Left kidney (tissue), 2 donors: ENCODE data around the gene SIRT3. TPM values are rescaled to one million over a fixed set of nuclear protein-coding genes. Genes with fewer than 3 reads are reported as not detected.
A peak's percentile ranks its signal among the peaks of the same experiment; 100 is the strongest.
"Not testable (repeated sequence)": the region's sequence is repeated elsewhere in the genome, so short reads cannot be mapped to it uniquely, and the experiment has no call there.

ENCODE experiments used
- DNase-seq: peaks from one replicate; pipeline ENCODE4 v3.0.0-alpha.2; 2013
- polyA plus RNA-seq: library from polyadenylated mRNA; unstranded; fragments of 120-200 nt; gene quantifications from one replicate; pipeline ENCODE4 v1.2.1, GENCODE V29; 2013; ENCODE audit not compliant: insufficient read length

The SIRT3 gene
- polyA plus RNA-seq, 1 donor = 38.4 TPM

DNA sequence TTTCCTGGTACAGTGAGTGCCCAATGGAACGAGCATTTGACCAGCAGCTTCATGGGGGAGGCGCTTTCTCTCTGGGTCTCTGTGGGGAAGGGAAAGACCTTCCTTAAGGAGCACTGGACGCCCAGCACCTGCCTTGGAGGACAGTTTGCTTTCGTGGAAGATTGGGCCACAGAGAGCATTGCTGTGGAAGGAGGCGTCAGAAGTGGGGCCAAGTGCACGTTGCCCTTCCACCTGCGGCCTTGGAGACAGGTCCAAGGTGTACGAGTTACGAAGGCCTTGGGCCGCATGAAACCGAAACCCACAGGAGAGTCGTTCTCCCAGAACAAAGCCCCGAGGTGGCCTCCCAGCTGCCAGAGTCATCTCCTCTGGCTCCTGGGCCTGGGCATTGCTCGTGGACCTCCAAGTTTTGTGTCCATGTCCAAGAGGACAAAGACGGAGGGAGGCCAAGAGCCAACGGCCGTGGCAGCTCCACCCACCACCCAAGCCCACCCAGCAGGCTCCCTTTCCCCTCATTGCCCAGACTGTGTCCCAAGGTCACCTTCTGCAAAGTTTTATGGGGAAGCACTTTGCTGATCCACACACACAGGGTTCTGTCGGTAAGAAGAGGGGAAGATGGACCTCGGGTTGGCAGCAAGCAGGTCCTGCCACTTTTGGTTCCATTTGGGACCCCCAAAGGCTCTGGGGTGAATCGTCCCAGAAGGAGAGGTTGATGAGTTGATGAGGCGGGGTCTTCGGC lies 36.2 kb upstream of the SIRT3 start:
- DNase-seq = no peak

DNA sequence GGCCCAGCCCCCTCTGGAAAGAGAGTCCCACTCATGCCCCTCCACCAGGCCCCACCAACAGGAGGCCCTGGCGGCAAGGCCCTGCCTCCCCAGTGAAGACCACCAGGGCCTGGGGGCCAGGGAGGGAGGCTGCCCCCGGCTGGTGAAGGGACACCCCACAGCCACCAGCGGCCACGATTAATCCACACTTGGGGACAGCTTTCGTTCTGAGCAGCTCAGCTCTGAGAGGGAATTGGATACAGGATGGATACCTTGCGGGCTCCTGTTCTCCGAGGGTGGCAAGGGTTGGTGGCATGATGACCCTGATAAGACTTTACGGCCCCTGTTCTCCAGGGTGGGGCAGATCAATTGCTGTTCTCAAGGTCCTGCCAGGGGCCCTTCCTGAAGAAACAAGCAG lies 35.2 kb upstream of the SIRT3 start:
- no peak for DNase-seq

DNA sequence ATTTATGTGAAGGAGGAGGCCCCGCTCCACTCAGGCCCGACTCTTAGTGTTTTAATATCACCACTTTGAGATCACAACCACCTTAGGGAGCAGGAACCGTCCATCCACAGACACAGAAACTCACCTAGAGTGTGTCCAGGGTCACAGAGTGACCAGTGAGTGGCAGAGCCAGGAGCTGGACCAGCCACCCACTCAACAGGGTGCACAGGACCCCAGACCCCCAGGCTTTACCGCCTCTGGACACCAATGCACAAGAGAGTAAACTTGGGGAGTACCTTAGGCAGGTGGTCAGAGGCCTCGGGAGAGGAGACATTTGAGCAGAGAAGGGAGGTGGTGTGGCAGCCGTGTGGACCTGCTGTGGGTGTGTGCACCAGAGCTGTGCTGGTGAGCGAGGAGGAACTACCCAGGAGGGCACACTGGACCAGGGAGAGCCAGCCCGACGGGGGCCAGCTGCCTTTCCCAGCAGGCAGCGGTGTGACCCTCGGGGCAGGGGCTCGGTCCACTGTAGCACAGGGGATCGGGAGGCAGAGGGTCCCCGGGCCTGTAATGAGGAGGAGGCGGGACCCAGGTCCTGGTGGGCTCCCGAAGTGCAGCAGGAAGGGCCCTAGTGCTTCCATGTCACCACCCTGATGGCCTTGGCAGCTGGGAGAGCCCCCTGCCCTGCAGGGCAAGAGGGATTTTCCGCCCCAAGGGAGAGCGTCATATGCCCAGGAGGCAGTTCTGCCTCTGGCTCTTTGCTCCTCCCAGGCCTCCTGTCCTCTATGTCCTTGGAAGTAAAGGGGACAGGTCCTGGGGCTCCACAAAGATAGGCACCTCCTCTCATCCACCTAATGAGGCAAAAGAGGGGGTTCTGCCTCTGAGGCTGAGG lies 34.5 kb upstream of the SIRT3 start:
- DNase-seq = no peak

DNA sequence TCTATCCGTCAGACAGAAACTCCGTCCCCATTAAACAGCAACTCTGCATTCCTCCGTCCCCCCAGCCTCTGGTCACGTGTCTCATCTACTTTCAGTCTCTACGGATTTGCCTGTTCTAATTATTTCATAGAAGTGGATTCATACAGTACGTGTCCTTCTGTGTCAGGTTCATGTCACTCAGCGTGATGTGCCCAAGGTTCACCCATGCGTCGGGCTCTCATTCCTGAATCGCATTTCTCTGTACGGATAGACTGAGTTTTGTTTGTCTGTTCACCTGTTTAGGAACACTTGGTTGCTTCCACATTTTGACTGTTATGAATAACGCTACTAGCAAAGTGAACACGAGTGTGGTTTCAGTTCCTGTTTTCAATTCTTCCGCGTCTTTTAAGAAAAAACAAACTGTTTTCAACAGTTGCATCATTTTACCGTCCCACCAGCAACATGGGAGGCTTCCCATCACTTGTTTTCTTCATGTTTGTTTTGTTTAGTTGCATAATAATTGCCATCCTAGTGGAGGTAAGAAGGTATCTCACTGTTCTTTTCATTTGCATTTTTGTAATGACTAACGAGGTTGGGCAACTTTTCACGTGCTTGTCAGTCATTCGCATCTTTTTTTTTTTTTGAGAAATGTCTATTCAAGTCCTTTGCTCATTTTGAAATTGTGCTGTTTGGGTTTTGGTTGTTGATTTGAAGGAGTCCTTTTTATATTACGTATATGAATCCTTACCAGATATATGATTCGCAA lies 33.2 kb upstream of the SIRT3 start:
- no peak for DNase-seq

DNA sequence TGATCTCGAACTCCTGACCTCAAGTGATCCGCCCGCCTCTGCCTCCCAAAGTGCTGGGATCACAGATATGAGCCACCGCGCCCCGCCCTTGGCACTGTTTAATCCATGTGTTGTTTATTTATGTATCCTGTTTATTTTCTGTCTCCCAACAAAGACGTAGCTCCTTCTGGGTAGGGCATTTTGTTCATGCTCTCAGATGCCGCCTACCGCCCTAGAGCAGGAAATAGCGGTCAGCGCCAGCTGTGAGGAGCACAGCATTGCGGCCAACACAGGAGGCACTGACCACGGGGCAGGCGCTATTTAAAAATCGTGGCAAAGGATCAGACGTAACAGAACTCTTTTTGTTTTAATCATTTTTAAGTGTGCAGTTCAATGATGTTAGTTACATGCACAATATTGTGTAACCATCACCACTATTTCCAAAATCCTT lies 32.6 kb upstream of the SIRT3 start:
- not testable (repeated sequence) for DNase-seq

DNA sequence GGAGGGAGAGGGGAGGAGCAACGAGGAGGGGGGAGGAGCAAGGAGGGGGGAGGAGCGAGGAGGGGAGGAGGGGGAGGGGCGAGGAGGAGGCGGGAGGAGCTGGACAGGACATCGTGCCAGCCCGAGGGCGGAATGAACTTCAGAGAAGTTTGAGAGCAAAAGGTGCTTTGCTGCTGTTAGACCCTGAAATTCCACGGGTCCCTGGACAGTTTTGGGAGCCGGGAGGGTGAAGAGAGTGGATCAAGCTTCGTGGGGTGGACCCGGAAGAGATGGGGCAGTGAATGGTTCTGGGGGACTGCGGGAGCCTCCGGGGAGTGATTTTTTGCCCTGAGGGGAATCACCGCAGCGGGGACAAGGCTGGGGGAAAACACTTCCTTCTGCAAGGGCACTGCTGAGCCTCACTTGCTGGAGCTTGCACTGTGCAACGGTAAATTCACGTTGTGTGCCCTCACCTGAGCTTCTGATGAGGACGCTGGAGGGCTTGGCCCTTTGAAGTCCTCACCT lies 31.4 kb upstream of the SIRT3 start:
- no peak for DNase-seq

DNA sequence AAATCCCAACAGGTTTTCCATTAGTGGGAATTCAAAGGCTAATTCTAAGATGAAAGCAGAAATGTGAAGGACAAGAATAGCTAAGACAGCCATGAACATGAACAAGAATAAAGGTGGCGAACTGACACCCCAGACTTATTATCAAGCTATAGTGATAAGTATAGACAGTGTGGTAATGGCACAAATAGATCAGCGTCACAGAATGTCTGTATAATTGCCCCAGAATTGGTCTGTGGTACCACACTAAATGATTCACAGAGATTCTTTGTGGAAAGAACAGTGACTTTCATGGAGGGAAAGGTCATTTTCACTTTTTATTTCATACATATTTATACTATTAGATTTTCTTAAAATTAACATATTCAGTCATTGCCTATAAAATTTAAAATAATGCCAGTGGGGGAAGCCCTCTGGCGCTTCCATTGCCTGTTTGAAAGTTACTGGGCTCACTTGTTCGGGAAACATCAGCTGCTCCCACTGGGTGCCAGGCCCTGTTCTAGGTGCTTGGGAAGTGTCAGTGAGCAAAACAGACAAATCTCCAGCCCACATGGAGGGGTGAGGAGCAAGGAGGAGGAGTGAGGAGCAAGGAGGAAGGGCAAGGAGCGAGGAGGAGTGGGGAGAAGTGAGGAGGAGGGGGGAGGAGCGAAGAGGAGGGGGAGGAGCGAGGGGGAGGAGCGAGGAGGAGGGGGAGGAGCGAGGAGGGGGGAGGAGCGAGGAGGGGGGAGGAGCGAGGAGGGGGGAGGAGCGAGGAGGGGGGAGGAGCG lies 30.7 kb upstream of the SIRT3 start:
- DNase-seq = no peak

DNA sequence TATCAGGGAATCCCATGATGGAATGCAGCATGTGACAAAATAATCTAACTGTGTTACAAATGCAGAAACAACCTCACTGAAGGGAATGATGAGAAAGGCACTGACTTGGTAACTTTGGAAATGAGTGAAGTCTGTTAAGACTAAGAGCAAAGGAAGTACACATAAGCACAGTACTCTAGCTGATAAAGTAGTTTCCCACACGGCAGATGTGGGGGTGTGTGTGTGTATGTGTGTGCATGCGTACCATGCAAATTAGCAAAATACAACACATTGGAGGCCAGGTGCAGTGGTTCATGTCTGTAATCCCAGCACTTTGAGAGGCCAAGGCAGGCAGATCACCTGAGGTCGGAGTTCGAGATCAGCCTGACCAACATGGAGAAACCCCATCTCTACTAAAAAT lies 25.5 kb upstream of the SIRT3 start:
- DNase-seq = no peak

DNA sequence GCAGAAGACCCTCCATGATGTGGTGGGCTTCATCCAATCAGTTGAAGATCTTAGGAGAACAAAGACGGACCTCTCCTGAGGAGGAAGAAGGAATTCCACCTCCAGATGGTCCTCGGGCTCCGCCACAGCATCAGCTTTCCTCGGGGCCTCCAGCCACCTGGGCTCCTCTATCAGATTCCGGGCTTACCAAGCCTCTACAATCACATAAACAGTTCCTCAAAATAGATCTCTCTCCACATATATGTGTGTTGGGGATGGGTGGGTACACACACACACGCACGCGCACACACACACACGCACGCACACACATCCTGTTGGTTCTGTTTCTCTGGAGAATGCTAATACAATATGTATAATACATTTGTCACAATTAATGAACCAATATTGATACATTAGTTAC lies 23.3 kb upstream of the SIRT3 start:
- DNase-seq = no peak

DNA sequence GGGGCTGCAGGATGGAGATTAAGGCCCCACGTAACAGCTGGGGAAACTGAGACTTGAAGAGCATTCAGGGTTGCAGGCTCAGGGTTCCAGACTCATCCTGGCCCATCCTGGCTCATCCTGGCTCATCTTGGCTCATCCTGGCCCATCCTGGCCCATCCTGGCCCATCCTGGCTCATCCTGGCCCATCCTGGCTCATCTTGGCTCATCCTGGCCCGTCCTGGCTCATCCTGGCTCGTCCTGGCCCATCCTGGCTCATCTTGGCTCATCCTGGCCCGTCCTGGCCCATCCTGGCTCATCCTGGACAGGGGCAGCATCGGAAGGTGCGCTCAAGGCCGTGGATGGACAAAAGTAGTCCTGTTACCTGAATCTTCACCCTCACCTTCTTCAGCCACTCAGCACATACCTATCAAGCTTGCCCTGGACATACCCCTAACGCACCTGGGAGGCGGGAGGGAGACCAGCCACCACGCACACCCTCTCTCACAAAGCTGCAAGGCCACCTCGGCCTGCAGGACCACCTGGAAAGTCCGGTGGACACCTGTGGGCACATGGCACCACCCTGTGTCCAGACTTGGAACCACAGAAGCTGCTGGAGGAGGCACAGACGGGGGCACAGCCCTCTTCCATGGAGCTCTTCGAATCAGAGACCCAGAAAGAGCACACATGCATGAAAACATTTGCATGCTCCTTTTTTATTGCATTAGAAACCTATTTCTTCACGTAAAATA lies 21.8 kb upstream of the SIRT3 start:
- no peak for DNase-seq

DNA sequence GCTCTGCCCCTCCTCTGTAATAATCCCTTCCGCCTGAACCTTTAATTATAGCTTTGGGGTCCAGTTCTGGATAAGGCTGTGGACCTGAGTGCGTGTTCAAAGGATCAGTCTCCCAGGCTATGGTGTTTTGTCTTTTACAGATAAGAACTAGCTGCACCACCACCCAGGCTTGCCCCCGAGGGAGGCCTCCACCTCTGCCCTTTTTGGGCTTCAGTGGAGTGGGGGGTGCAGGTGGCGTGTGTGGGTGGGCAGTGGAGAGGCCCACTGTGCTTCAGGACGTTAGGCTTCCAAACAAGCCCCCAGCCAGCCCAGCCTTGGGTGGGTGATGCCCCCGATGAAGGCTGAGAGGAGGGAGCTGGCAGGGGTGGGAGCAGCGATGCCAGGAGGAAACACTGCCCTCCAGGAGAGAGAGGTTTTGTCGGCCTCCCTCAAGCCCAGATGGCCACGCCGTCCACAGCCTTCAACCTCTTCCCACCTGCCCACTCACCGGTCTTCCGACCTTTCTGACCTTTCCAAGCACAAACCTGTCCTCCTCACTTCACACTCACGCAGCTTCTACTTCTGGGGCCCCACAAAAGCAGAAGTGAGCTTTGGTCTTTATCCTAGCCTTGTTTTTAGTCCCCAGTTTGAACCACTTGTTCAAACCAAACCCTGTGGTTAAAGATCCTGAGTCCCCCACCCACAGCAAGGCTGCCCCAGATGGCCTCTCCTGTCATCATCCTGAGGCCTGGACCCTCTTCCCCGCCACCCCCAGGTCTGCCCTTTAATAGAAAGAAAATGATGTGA lies 21.0 kb upstream of the SIRT3 start:
- DNase-seq = no peak

DNA sequence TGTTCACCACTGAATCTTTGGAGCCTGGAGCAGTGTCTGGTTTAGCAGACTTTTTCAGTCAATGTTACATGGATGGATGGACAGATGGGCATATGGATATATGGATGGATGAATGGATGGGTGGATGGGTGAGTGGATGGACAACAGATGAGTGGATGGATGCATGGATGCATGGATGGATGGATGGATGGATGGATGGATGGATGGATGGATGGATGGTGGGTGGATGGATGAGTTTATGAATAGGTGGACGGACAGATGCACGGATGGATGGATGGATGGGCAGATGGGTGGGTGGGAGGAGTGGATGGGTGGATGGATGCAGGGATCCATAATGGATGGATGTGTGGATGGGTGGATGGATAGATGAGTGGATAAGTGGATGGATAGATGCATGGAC lies 19.7 kb upstream of the SIRT3 start:
- no peak for DNase-seq

DNA sequence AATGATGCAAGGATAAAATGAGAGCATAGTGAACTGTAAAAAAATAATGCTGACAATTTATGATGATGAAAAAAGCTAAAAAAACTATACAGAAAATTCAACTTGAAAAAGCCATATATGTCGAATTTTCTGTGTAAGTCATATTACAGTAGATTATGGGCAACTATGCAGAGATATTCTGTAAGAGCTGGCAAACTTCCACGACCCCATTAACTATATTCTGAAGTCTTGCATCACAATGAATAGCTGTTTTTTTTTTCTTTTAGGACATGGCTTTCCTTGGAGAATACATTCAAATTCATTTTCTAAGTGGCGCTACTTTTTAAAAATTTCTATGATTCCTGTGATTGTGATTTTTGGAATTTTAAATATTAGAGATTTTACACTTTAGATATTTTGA lies 19.0 kb upstream of the SIRT3 start:
- DNase-seq = no peak

DNA sequence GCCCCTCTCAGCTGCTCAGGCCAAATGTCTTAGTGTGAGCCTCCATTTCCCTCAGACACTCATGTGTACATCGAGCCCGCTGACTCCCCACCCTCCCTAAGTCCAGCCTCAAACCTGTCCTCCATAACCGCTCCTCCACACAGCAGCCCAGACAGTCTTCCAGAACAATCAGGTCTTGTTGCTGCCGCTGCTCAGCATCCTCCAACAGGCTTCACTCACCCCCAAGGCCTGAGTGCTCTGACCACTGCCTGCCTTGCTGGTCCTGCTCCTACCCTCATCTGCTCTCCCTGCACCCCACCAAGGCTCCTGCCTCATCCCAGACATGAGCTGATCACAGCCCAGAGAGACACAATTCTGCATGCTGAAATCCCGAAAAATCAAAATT lies 17.7 kb upstream of the SIRT3 start:
- DNase-seq = no peak

DNA sequence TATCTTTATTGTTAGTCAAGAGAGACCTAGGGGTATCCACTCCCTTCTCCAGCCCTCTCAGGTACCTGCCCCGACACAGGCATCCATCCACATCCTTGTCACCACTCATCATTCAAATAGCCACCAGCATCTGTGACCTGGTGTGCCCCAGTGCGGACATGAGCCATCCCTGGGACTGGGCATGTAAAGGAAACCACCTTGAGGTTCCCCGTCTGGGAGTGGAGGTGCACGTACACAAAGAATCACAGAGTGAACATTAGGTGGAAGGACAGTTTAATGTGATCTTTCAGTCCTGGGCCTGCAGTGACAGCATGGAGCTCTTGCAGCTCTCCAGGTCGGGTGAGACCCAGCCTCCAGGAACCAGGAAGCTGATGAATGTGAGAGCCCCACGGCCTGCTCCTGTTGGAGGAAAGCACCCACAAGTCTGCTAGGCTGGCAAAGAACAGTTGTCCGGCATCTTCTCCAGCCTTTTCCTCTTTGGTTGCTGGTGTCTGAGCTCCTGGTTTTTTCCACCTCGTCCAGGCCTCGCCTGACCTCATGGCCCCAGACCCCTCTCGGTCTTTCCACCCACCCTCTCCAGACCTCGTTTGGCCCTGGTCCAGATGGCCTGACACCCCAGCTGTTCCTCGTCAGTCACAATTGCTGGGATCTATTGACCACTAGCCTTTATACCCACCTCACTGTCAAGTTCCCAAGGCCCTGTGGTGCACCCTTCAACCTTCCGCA lies 17.2 kb upstream of the SIRT3 start:
- no peak for DNase-seq

DNA sequence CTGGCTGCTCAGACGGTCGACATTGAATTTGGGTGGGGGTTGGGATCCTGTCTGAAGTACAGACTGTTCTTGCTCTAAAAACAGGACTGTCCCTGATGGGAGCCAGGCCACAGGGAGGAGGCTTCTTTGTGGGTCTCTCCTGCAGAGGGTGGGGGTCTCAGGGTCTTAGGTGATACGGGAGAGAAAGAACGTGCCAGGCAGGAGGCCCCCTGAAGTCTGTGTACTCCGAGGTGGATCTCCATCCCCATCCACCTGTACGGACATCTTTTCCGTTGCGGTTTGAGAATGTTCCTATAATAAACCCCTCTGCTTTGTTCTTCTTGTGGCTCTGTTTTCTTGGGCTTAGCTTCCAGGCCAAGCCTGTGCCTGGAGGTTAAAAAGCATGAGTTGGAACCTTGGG lies 16.5 kb upstream of the SIRT3 start:
- no peak for DNase-seq

DNA sequence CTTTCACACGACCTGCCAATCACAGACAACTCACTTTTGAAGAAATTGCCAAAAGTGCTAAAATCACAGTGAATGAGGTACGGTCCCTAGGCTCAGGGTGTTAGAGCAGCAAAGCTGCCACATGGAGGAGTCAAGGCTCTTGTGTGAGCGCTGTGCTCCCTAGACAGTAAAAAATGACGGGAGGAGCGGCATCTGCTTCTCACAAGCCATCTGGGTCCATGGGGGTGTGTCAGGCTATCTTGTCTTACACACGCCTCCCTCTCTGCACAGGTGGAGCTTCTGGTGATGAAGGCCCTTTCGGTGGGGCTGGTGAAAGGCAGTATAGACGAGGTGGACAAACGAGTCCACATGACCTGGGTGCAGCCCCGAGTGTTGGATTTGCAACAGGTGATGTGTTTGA lies 15.4 kb upstream of the SIRT3 start:
- DNase-seq = no peak

DNA sequence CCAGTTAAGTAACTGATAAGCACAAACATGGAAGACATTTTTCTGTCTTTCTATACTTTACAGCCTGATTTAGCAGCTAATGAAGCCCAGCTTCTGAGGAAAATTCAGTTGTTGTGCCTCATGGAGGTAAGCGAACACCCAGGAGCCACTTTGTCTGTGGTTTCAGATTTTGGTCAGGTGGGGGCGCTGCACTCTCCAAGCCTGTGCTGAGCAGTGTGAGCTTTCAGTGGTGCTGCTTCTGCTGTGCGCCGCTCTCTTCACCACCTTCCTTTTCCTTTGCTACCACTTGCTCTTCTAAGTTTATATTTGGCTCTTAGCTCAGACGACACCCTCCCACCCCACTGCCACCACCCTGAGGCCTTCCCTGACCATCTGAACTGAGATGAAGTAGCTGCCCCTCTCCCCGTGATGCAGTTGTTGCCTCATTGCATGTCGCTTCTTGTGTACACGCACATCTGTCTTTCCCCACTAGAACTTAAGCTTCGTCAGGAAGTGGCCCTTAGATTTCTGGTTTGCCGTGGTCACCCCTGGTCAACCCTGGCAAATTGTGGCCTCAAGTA lies 14.7 kb upstream of the SIRT3 start:
- peak; percentile 26 for DNase-seq

DNA sequence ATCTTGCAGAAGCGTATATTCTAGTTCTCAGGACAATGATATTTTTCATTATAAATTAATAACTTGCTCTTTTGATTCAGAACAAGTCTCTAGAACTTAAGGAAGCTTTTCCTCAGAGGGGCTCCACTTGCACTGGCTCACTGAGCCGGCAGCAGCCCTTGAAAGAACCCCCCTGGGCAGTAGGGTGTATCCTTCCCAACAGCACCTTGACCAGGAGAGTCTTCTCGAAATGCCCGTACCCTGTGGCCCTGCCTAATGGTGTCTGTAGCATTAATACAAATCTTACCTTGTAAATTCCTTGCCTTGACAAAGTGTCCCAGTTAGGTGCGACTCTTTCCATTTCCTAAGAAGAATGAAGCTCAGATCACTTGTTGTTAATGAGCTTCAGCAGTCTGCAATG lies 14.1 kb upstream of the SIRT3 start:
- no peak for DNase-seq
